DMS 273 (cell line): Measurements from ENCODE around the gene MAP3K15.

Source experiments
- DNase-seq: peaks from one replicate; lab custom pipeline; 2025; ENCODE audit not compliant: unreplicated experiment; lab: John Stamatoyannopoulos, UW

The MAP3K15 gene, protein sequence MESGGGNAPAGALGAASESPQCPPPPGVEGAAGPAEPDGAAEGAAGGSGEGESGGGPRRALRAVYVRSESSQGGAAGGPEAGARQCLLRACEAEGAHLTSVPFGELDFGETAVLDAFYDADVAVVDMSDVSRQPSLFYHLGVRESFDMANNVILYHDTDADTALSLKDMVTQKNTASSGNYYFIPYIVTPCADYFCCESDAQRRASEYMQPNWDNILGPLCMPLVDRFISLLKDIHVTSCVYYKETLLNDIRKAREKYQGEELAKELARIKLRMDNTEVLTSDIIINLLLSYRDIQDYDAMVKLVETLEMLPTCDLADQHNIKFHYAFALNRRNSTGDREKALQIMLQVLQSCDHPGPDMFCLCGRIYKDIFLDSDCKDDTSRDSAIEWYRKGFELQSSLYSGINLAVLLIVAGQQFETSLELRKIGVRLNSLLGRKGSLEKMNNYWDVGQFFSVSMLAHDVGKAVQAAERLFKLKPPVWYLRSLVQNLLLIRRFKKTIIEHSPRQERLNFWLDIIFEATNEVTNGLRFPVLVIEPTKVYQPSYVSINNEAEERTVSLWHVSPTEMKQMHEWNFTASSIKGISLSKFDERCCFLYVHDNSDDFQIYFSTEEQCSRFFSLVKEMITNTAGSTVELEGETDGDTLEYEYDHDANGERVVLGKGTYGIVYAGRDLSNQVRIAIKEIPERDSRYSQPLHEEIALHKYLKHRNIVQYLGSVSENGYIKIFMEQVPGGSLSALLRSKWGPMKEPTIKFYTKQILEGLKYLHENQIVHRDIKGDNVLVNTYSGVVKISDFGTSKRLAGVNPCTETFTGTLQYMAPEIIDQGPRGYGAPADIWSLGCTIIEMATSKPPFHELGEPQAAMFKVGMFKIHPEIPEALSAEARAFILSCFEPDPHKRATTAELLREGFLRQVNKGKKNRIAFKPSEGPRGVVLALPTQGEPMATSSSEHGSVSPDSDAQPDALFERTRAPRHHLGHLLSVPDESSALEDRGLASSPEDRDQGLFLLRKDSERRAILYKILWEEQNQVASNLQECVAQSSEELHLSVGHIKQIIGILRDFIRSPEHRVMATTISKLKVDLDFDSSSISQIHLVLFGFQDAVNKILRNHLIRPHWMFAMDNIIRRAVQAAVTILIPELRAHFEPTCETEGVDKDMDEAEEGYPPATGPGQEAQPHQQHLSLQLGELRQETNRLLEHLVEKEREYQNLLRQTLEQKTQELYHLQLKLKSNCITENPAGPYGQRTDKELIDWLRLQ (N-terminal part only)

DNA sequence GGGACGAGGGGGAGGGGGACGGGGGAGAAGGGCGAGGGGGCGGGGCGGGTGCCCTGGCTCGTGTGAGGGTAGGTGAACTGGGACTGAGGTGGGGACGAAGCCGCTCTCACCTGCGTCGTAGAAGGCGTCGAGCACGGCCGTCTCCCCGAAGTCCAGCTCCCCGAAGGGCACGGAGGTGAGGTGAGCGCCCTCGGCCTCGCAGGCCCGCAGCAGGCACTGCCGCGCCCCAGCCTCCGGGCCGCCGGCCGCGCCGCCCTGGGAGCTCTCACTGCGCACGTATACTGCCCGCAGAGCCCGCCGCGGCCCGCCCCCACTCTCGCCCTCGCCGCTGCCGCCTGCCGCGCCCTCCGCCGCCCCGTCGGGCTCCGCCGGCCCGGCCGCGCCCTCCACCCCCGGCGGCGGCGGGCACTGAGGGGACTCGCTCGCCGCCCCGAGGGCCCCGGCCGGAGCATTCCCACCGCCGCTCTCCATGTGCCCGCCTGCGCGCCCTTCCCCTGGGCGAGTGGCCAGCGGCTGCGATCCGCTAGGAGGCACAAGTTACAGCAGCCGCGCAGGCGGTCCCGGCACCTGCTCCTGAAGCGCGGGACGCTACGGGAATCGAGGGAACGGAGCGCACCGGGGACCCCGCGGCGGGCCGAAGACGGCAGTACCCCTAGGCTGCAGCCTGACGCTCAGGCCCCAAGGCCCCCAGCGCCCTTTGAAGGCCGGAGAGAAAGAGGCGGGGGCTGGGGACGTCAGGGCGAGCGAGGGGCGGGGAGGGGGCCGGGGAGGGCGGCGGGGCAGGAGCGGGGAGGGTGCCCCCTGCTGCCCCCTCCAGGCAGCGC, at the start of gene MAP3K15:
Gene MAP3K15 (minus strand): TSS at position 718 of the 824 bp plus-strand sequence. CDS start 247 bp downstream, at position 471.
- DNase-seq, result peak; percentile 81

- DNase-seq, result no peak
These were observed 49.3 kb upstream of the MAP3K15 start for GRCh38 chrX:19564606-19565005.

- DNase-seq, result no peak
These were observed 48.4 kb upstream of the MAP3K15 start for GRCh38 chrX:19563746-19564145.

- no peak for DNase-seq
These were observed 48.0 kb upstream of the MAP3K15 start for GRCh38 chrX:19563327-19563726.

DNA sequence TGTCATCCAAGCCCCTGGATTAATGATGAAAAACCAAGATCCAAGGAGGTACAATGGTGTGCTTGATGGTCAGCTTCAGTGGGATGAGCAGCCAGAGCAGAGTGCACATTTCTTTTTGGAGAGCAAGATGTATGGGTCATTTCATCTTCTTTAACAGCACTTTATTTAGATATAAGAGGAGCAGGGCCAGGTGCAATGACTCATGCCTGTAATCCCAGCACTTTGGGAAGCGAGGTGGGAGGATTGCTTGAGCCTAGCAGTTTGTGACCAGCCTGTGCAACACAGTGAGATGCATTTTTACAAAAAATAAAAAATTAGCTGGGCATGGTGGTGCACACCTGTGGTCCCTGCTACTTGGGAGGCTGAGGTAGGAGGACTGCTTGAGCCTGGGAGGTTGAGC, 45.3 kb upstream of the MAP3K15 start:
- no peak for DNase-seq

DNA sequence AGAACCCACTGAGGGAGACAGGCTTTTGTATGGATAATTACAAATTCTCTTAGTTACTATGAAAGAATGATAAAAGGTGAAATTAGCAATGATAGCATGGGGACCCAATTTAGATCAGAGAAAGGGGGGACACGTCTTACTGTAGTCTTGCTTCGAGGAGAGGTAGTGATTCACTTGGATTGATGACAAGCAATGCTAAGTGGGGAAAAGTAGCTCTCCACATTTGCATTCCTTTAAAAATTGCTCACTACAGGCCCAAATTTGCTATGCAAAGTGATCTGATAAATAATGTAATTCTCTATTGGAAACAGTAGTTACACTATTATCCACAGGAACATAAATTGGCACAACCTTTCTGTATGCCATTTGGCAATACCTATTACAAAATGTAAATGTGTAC, 42.5 kb upstream of the MAP3K15 start:
- no peak for DNase-seq

DNA sequence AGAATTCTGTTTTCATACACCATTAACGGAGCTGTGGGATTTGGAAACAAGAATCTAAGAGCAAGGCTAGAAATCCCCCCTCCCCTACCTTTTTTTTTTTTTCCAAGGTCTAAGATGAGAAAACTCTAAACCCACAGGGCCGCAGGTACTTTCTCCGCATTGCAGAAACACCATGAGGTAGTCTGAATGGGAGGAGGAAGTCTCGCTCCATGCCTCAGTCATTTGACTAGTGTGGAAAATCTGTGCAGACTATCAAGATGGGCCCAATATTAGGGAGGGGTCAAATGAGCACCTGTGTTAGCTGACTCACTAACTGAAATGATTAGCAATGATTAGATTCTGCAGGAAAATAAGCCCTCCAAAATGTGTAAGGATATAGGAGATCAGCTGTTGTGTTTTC, 40.9 kb upstream of the MAP3K15 start:
- no peak for DNase-seq

DNA sequence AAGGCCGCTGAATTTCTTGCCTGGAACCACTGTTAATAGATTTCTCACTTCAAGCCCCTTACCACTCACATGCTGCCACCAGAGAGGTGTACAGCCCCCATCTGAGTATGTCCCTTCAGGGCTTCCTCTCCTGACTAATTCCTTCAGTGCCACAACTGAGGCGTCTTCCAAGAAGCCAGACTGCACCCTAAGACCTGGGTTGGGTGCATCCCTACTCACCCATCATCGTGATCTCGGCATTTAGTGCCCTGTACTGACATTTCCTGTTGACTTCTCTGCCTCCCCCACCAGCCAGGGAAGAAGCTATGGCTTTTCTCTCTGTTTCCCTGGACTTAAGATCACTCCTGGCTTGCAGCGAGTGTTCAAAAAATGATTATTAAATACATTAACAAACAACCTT, 40.4 kb upstream of the MAP3K15 start:
- no peak for DNase-seq

GRCh38 chrX:19555236-19555635, 39.9 kb upstream of the MAP3K15 start:
- no peak for DNase-seq

- no peak for DNase-seq
These were observed 39.5 kb upstream of the MAP3K15 start for GRCh38 chrX:19554786-19555185.

- DNase-seq, result no peak
These were observed 37.5 kb upstream of the MAP3K15 start for GRCh38 chrX:19552793-19553192.

DNA sequence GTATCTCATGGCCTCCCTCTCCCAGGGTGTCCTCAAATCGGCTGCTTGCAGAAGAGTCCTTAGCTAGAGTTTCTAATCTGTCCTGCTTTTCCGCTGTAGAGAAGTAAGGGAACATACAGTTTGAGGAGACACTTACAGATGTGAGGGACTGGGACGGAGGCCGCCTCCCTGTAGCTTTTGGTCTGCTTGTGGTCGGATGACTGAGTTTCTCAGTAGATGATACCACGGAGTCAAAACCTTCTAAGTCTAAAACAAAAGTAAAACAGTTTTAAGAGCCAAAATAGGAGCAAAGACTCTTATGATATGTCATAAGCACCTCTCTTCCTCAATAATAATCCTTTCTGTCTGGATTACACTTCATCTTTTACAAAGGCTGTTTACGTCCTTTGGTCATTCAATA, 34.5 kb upstream of the MAP3K15 start:
- no peak for DNase-seq

DNA sequence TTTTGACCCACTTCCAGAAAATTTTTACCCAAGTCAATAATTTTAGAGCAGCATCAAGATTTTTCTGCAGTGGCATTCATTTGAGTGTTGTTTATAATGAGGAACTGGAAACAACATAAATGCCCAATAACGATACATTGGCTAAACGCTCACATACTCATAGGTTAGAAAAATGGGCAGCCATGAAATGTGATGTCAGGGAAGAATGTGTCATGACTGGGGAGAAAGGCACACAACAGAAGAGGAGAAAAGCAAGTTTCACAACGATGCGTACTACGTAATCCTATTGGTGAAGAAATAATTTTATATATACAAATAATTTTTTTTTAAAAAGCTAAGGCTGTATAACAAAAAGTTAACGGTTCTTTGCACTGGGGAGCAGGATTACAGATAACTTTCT, 33.6 kb upstream of the MAP3K15 start:
- DNase-seq, result no peak

- no peak for DNase-seq
These were observed 33.0 kb upstream of the MAP3K15 start for GRCh38 chrX:19548279-19548678.

DNA sequence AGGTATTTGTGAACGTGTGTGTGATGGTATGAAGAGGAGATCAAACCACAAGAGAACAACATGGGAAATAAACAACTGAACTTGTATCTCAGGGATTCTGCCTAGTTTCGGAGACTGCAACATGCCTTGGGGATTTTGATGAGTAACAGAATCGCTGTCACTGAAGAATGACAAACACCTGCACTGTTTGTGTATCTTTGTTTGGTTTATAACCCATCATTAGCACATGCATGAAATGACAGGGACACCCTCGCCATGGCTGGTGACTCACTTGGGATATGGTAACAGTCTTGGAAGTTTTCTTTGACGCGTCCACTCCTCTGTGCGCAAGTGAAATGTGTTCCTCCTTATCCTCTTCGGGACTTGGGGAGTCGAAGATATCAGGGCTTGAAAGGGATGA, 30.3 kb upstream of the MAP3K15 start:
- DNase-seq, result no peak

GRCh38 chrX:19544693-19545305, 29.5 kb upstream of the MAP3K15 start:
- DNase-seq, result peak; percentile 81

DNA sequence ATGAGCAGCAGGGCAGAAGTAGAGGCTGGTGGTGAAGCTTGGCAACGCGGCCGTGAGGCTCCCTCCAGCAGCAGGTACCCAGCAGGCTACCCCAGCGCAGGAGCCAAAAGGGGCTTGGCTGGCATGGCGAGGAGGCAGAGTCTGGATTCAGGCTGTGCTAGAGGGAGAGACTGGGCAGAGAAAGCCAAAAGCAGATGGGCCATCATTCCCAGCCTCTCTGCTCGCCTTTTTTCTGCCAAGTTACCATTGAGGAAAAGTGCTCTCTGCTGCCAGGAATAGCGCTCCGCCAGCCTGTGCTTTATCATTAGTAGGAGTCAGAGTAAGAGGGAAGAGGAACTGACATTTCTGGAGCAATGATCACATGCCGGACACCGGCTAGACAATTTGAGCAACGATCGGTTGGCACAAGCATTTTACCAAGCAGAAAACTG, 28.7 kb upstream of the MAP3K15 start:
- DNase-seq, result peak; percentile 34

- no peak for DNase-seq
These were observed 27.9 kb upstream of the MAP3K15 start for GRCh38 chrX:19543020-19543715.

GRCh38 chrX:19541931-19542330, 26.6 kb upstream of the MAP3K15 start:
- DNase-seq, result no peak
